Transverse colon (tissue), 4 donors: Measurements from ENCODE around the gene CDC37.

Experiments used
- EP300 ChIP-seq: sonication (generic); formaldehyde crosslinking; IDR thresholded peaks from one replicate; pipeline ENCODE4 v1.6.1; 2017; ENCODE audit warnings: antibody characterized with exemption, low read depth
- POLR2A ChIP-seq: fragments of 450-650 bp; IDR thresholded peaks from one replicate; pipeline ENCODE4 v1.6.1; 2016; ENCODE audit warnings: antibody characterized with exemption, mild to moderate bottlenecking, moderate library complexity
- POLR2AphosphoS5 ChIP-seq, 3 donors: sonication (generic); formaldehyde crosslinking; IDR thresholded peaks; one replicate each; pipeline ENCODE4 v1.6.1; 2016; ENCODE audit warnings: antibody characterized with exemption in 3 of 3
- TF ChIP-seq, protein P1 (sequence below), 5 experiments: fragments of 200-600 bp in 3 of 5; fragments of 450-650 bp in 2 of 5; sonication (generic) in 3 of 5; IDR thresholded peaks; 1 replicate in 2 of 5; 2 replicates in 3 of 5; pipeline ENCODE4 v1.5.1; 2016 to 2017; ENCODE audit warnings: antibody characterized with exemption in 5 of 5, inconsistent platforms in 3 of 5, mild to moderate bottlenecking in 2 of 5, moderate library complexity in 1 of 5

GRCh38 chr19:10428996-10429381 is 25.6 kb upstream of the CDC37 start:
- TF ChIP-seq, protein P1, sequence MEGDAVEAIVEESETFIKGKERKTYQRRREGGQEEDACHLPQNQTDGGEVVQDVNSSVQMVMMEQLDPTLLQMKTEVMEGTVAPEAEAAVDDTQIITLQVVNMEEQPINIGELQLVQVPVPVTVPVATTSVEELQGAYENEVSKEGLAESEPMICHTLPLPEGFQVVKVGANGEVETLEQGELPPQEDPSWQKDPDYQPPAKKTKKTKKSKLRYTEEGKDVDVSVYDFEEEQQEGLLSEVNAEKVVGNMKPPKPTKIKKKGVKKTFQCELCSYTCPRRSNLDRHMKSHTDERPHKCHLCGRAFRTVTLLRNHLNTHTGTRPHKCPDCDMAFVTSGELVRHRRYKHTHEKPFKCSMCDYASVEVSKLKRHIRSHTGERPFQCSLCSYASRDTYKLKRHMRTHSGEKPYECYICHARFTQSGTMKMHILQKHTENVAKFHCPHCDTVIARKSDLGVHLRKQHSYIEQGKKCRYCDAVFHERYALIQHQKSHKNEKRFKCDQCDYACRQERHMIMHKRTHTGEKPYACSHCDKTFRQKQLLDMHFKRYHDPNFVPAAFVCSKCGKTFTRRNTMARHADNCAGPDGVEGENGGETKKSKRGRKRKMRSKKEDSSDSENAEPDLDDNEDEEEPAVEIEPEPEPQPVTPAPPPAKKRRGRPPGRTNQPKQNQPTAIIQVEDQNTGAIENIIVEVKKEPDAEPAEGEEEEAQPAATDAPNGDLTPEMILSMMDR (IDR thresholded peaks at IDR 0.05) = no peak
- TF ChIP-seq POLR2A = no peak
- TF ChIP-seq POLR2AphosphoS5 (IDR thresholded peaks at IDR 0.05) = no peak
- no peak for TF ChIP-seq EP300
